HEK293 (cell line): ENCODE results near the gene SH3BP2.
A peak's percentile ranks its signal among the peaks of the same experiment; 100 is the strongest.

ENCODE experiments used
- CTCF ChIA-PET: fragments of 350-600 bp; formaldehyde crosslinking; extraction: SDS; loops from one replicate; lab custom pipeline; 2021; ENCODE audit warnings: antibody characterized with exemption; lab: Yijun Ruan, JAX
- POLR2A ChIA-PET: fragments of 300-600 bp; formaldehyde crosslinking; extraction: SDS; loops from one replicate; lab custom pipeline; 2020; ENCODE audit warnings: antibody characterized with exemption, inconsistent platforms; lab: Yijun Ruan, JAX
- H3K27ac ChIP-seq: fragments of 200-500 bp; sonication (Bioruptor generic); 2 replicates; pipeline ENCODE4 v1.5.1; 2014; ENCODE audit warnings: low read depth, low read length, control low read depth, inconsistent platforms; ENCODE audit errors: extremely low read depth
- H3K36me3 ChIP-seq, 2 experiments: fragments of 200-500 bp in 1 of 2; sonication (Bioruptor generic) in 1 of 2; 1 replicate in 1 of 2; 2 replicates in 1 of 2; pipeline ENCODE4 v1.5.1; 2014 to 2017; ENCODE audit warnings: inconsistent platforms in 2 of 2, low read length in 2 of 2; ENCODE audit not compliant: control insufficient read depth in 2 of 2, insufficient read depth in 1 of 2
- H3K4me1 ChIP-seq: fragments of 200-500 bp; sonication (Bioruptor generic); 2 replicates; pipeline ENCODE4 v1.5.1; 2014; ENCODE audit warnings: mild to moderate bottlenecking, low read length, inconsistent platforms; ENCODE audit not compliant: control insufficient read depth, insufficient read depth
- H3K4me3 ChIP-seq: 2 replicates; pipeline ENCODE4 v1.5.1; 2011; ENCODE audit warnings: low read depth, mild to moderate bottlenecking, control low read depth, low read length, moderate library complexity
- H3K9me3 ChIP-seq: fragments of 200-500 bp; sonication (Bioruptor generic); 2 replicates; pipeline ENCODE4 v1.5.1; 2014; ENCODE audit warnings: low read depth, low read length, inconsistent platforms; ENCODE audit not compliant: control insufficient read depth, insufficient read depth
- BCL11A ChIP-seq: fragments of 450-650 bp; formaldehyde crosslinking; IDR thresholded peaks from 2 replicates; pipeline ENCODE4 v1.5.1; 2016; ENCODE audit warnings: low read depth, missing biosample characterization, missing genetic modification characterization
- GLIS1 ChIP-seq: fragments of 450-650 bp; formaldehyde crosslinking; IDR thresholded peaks from 2 replicates; pipeline ENCODE4 v1.5.1; 2016; ENCODE audit warnings: missing biosample characterization, missing genetic modification characterization
- KLF16 ChIP-seq: fragments of 450-650 bp; formaldehyde crosslinking; IDR thresholded peaks from 2 replicates; pipeline ENCODE4 v1.5.1; 2017; ENCODE audit warnings: missing biosample characterization, missing genetic modification characterization
- OSR2 ChIP-seq: fragments of 450-650 bp; formaldehyde crosslinking; IDR thresholded peaks from 2 replicates; pipeline ENCODE4 v1.5.1; 2016; ENCODE audit warnings: missing biosample characterization, missing genetic modification characterization
- PRDM1 ChIP-seq: fragments of 450-650 bp; formaldehyde crosslinking; IDR thresholded peaks from 2 replicates; pipeline ENCODE4; 2016; ENCODE audit warnings: missing biosample characterization, missing genetic modification characterization
- SCRT1 ChIP-seq: fragments of 450-650 bp; formaldehyde crosslinking; IDR thresholded peaks from 2 replicates; pipeline ENCODE4 v1.5.1; 2016; ENCODE audit warnings: missing biosample characterization, missing genetic modification characterization, borderline replicate concordance
- SCRT2 ChIP-seq: fragments of 450-650 bp; formaldehyde crosslinking; IDR thresholded peaks from 2 replicates; pipeline ENCODE4 v1.5.1; 2016; ENCODE audit warnings: missing biosample characterization, missing genetic modification characterization
- SP7 ChIP-seq: fragments of 450-650 bp; formaldehyde crosslinking; IDR thresholded peaks from 2 replicates; pipeline ENCODE4 v1.5.1; 2016; ENCODE audit warnings: missing biosample characterization, missing genetic modification characterization
- YY2 ChIP-seq: fragments of 450-650 bp; formaldehyde crosslinking; IDR thresholded peaks from 2 replicates; pipeline ENCODE4 v1.5.1; 2016; ENCODE audit warnings: missing biosample characterization, missing genetic modification characterization
- ZBTB17 ChIP-seq: fragments of 450-650 bp; formaldehyde crosslinking; IDR thresholded peaks from 2 replicates; pipeline ENCODE4 v1.5.1; 2016; ENCODE audit warnings: missing biosample characterization, missing genetic modification characterization
- ZBTB48 ChIP-seq: fragments of 450-650 bp; formaldehyde crosslinking; IDR thresholded peaks from 2 replicates; pipeline ENCODE4 v1.5.1; 2016; ENCODE audit warnings: missing biosample characterization, missing genetic modification characterization
- ZEB2 ChIP-seq: fragments of 450-650 bp; formaldehyde crosslinking; IDR thresholded peaks from 2 replicates; pipeline ENCODE4 v1.5.1; 2016; ENCODE audit warnings: missing biosample characterization, missing genetic modification characterization
- ZIC2 ChIP-seq: fragments of 450-650 bp; formaldehyde crosslinking; IDR thresholded peaks from 2 replicates; pipeline ENCODE4 v1.5.1; 2016; ENCODE audit warnings: missing biosample characterization, missing genetic modification characterization
- ZNF121 ChIP-seq: fragments of 450-650 bp; formaldehyde crosslinking; IDR thresholded peaks from 2 replicates; pipeline ENCODE4 v1.5.1; 2016; ENCODE audit warnings: missing biosample characterization, missing genetic modification characterization
- ZNF202 ChIP-seq: fragments of 450-650 bp; formaldehyde crosslinking; IDR thresholded peaks from 2 replicates; pipeline ENCODE4 v1.5.1; 2016; ENCODE audit warnings: missing biosample characterization, missing genetic modification characterization, borderline replicate concordance
- ZNF274 ChIP-seq, 2 experiments: fragments of 200-500 bp in 1 of 2; fragments of 450-650 bp in 1 of 2; sonication (Bioruptor generic) in 1 of 2; formaldehyde crosslinking in 1 of 2; IDR thresholded peaks; 2 replicates each; pipeline versions ENCODE4 v1.5.1 to v1.6.1; 2014 to 2016; ENCODE audit warnings: borderline replicate concordance in 1 of 2, inconsistent platforms in 1 of 2, low read length in 1 of 2, missing biosample characterization in 1 of 2, missing genetic modification characterization in 1 of 2
- ZNF404 ChIP-seq: fragments of 450-650 bp; formaldehyde crosslinking; IDR thresholded peaks from 2 replicates; pipeline ENCODE4 v1.5.1; 2017; ENCODE audit warnings: missing biosample characterization, missing genetic modification characterization
- ZNF473 ChIP-seq: fragments of 450-650 bp; formaldehyde crosslinking; IDR thresholded peaks from 2 replicates; pipeline ENCODE4 v1.5.1; 2017; ENCODE audit warnings: missing biosample characterization, missing genetic modification characterization
- ZNF529 ChIP-seq: fragments of 450-650 bp; formaldehyde crosslinking; IDR thresholded peaks from 2 replicates; pipeline ENCODE4 v1.5.1; 2017; ENCODE audit warnings: missing genetic modification characterization, missing biosample characterization; ENCODE audit not compliant: insufficient replicate concordance
- ZNF560 ChIP-seq: fragments of 450-650 bp; formaldehyde crosslinking; IDR thresholded peaks from 2 replicates; pipeline ENCODE4 v1.5.1; 2017; ENCODE audit warnings: missing biosample characterization, missing genetic modification characterization, borderline replicate concordance
- ZNF585B ChIP-seq: fragments of 450-650 bp; formaldehyde crosslinking; IDR thresholded peaks from 2 replicates; pipeline ENCODE4 v1.5.1; 2016; ENCODE audit warnings: missing biosample characterization, missing genetic modification characterization
- ZNF600 ChIP-seq: fragments of 450-650 bp; formaldehyde crosslinking; IDR thresholded peaks from 2 replicates; pipeline ENCODE4 v1.5.1; 2016; ENCODE audit warnings: missing biosample characterization, missing genetic modification characterization
- ZNF621 ChIP-seq: fragments of 450-650 bp; formaldehyde crosslinking; IDR thresholded peaks from 2 replicates; pipeline ENCODE4 v1.5.1; 2017; ENCODE audit warnings: missing biosample characterization, missing genetic modification characterization
- ZSCAN23 ChIP-seq: fragments of 450-650 bp; formaldehyde crosslinking; IDR thresholded peaks from 2 replicates; pipeline ENCODE4 v1.5.1; 2016; ENCODE audit warnings: missing biosample characterization, missing genetic modification characterization
- TF ChIP-seq, protein P1 (sequence below): fragments of 450-650 bp; formaldehyde crosslinking; IDR thresholded peaks from 2 replicates; pipeline ENCODE4 v1.5.1; 2016; ENCODE audit warnings: missing biosample characterization, missing genetic modification characterization
- TF ChIP-seq, protein P2 (sequence below): fragments of 450-650 bp; formaldehyde crosslinking; IDR thresholded peaks from 2 replicates; pipeline ENCODE4 v1.5.1; 2017; ENCODE audit warnings: missing biosample characterization, missing genetic modification characterization
- TF ChIP-seq, protein P3 (sequence below): fragments of 450-650 bp; formaldehyde crosslinking; IDR thresholded peaks from 2 replicates; pipeline ENCODE4 v1.5.1; 2017; ENCODE audit warnings: missing biosample characterization, missing genetic modification characterization

Gene SH3BP2

GRCh38 chr4:2862528-2862927 is 69.6 kb downstream of the SH3BP2 start:
- Histone ChIP-seq H3K36me3 (no peaks in the 10 kb centered on the region), H3K27ac (no peak overlapping the region)
- CTCF ChIA-PET = interaction anchor here (0.5 to 1.0 kb wide), 2 partner anchors 11 to 34 kb away, joined by 3 read pairs; no protein-coding TSS in a partner anchor
- TF ChIP-seq ZNF621 (tag by site-specific recombination) (no peak), ZSCAN23 (no peak), ZEB2 (tag by site-specific recombination) (0 out of 2 replicates have a peak, but pooled peaks have one; percentile 26), SCRT1 (tag by site-specific recombination) (0 out of 2 replicates have a peak, but pooled peaks have one; percentile 28), ZNF202 (no peak), GLIS1 (peak; percentile 77), ZBTB17 (tag by site-specific recombination) (peak; percentile 35; the same call in 1 of the 2 replicates), ZIC2 (tag by site-specific recombination) (peak; percentile 47; the same call in 1 of the 2 replicates), SP7 (tag by site-specific recombination) (peak; percentile 48), ZNF529 (no peak), ZNF585B (tag by site-specific recombination) (no peak), ZNF473 (tag by site-specific recombination) (no peak), SCRT2 (peak; percentile 31; the same call in 1 of the 2 replicates), ZNF600 (tag by site-specific recombination) (peak; percentile 58), ZNF274 (IDR thresholded peaks at IDR 0.05; ENCODE audit: low read length) (no peak), ZNF274 (tag by site-specific recombination; IDR thresholded peaks at IDR 0.05; ENCODE audit: borderline replicate concordance) (no peak), PRDM1 (peak; percentile 51), OSR2 (tag by site-specific recombination) (peak; percentile 29; the same call in 1 of the 2 replicates)
- TF ChIP-seq, protein P1, sequence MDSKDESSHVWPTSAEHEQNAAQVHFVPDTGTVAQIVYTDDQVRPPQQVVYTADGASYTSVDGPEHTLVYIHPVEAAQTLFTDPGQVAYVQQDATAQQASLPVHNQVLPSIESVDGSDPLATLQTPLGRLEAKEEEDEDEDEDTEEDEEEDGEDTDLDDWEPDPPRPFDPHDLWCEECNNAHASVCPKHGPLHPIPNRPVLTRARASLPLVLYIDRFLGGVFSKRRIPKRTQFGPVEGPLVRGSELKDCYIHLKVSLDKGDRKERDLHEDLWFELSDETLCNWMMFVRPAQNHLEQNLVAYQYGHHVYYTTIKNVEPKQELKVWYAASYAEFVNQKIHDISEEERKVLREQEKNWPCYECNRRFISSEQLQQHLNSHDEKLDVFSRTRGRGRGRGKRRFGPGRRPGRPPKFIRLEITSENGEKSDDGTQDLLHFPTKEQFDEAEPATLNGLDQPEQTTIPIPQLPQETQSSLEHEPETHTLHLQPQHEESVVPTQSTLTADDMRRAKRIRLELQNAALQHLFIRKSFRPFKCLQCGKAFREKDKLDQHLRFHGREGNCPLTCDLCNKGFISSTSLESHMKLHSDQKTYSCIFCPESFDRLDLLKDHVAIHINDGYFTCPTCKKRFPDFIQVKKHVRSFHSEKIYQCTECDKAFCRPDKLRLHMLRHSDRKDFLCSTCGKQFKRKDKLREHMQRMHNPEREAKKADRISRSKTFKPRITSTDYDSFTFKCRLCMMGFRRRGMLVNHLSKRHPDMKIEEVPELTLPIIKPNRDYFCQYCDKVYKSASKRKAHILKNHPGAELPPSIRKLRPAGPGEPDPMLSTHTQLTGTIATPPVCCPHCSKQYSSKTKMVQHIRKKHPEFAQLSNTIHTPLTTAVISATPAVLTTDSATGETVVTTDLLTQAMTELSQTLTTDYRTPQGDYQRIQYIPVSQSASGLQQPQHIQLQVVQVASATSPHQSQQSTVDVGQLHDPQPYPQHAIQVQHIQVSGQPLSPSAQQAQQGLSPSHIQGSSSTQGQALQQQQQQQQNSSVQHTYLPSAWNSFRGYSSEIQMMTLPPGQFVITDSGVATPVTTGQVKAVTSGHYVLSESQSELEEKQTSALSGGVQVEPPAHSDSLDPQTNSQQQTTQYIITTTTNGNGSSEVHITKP = peak; percentile 40
- TF ChIP-seq, protein P2, sequence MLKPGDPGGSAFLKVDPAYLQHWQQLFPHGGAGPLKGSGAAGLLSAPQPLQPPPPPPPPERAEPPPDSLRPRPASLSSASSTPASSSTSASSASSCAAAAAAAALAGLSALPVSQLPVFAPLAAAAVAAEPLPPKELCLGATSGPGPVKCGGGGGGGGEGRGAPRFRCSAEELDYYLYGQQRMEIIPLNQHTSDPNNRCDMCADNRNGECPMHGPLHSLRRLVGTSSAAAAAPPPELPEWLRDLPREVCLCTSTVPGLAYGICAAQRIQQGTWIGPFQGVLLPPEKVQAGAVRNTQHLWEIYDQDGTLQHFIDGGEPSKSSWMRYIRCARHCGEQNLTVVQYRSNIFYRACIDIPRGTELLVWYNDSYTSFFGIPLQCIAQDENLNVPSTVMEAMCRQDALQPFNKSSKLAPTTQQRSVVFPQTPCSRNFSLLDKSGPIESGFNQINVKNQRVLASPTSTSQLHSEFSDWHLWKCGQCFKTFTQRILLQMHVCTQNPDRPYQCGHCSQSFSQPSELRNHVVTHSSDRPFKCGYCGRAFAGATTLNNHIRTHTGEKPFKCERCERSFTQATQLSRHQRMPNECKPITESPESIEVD (tag by site-specific recombination) = peak; percentile 73
- TF ChIP-seq, protein P3, sequence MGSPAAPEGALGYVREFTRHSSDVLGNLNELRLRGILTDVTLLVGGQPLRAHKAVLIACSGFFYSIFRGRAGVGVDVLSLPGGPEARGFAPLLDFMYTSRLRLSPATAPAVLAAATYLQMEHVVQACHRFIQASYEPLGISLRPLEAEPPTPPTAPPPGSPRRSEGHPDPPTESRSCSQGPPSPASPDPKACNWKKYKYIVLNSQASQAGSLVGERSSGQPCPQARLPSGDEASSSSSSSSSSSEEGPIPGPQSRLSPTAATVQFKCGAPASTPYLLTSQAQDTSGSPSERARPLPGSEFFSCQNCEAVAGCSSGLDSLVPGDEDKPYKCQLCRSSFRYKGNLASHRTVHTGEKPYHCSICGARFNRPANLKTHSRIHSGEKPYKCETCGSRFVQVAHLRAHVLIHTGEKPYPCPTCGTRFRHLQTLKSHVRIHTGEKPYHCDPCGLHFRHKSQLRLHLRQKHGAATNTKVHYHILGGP = no peak
- TF ChIP-seq, all 188 proteins: peak for 12
- no peaks in the 10 kb centered on the region for H3K9me3 ChIP-seq
- H3K4me3 ChIP-seq = no peak overlapping the region
- POLR2A ChIA-PET = interaction anchor here (1.0 to 1.7 kb wide), 3 partner anchors 9 to 20 kb away, joined by 3 to 8 read pairs (median 3); no protein-coding TSS in a partner anchor
- H3K4me1 ChIP-seq = peaks cover 33% of the 10 kb centered on the region

GRCh38 chr4:2863649-2864048 is 70.8 kb downstream of the SH3BP2 start:
- no peaks in the 10 kb centered on the region for H3K9me3 ChIP-seq
- POLR2A ChIA-PET = interaction anchor here (0.6 kb wide), 1 partner anchor 45 kb away, joined by 3 read pairs; no protein-coding TSS in a partner anchor
- H3K4me3 ChIP-seq = no peak overlapping the region
- CTCF ChIA-PET = interaction anchor here (0.7 kb wide), 1 partner anchor 41 kb away, joined by 4 read pairs; no protein-coding TSS in a partner anchor
- H3K27ac ChIP-seq = no peak overlapping the region
- no peaks in the 10 kb centered on the region for H3K36me3 ChIP-seq
- peaks cover 30% of the 10 kb centered on the region for H3K4me1 ChIP-seq
- TF ChIP-seq ZNF560 (tag by site-specific recombination) (no peak), YY2 (tag by site-specific recombination) (no peak), BCL11A (tag by site-specific recombination) (no peak), ZBTB48 (tag by site-specific recombination) (no peak), KLF16 (tag by site-specific recombination) (no peak), ZNF121 (peak; percentile 83), ZNF404 (tag by site-specific recombination) (no peak)
- TF ChIP-seq, all 188 proteins: peak for 1
